CD4-positive, alpha-beta T cell (primary cell): ENCODE results near the gene USP25. TPM values are rescaled to one million over a fixed set of nuclear protein-coding genes. Genes with fewer than 3 reads are reported as not detected.

Source experiments
- ATAC-seq: fragments of 200-7000 bp; cut with Tn5 transposase; one replicate; pipeline ENCODE4 v1.10.0; 2022; ENCODE audit warnings: mild to moderate bottlenecking; ENCODE audit not compliant: poor library complexity
- CTCF ChIA-PET: fragments of 350-600 bp; sonication (Branson Sonifier 250); formaldehyde crosslinking; loops from one replicate; lab custom pipeline; 2021; ENCODE audit warnings: antibody characterized with exemption, inconsistent platforms; lab: Charles Lee
- POLR2A ChIA-PET: fragments of 350-600 bp; sonication (Branson Sonifier 250); formaldehyde crosslinking; loops from one replicate; lab custom pipeline; 2021; ENCODE audit warnings: antibody characterized with exemption, inconsistent platforms; lab: Charles Lee
- DNase-seq, 14 experiments: peaks; one replicate each; pipeline ENCODE4 v3.0.0-alpha.2; 2013 to 2020; ENCODE audit warnings: mixed read lengths in 2 of 14
- H3K27ac ChIP-seq, 2 donors: one replicate each; pipeline versions ENCODE4 v1.5.1 to v1.7.0; 2013; ENCODE audit warnings: low read length in 2 of 2, low read depth in 1 of 2, mild to moderate bottlenecking in 1 of 2
- H3K27me3 ChIP-seq, 2 experiments: 1 replicate in 1 of 2; 2 replicates in 1 of 2; pipeline versions ENCODE4 v1.6.1 to v1.7.0; 2013; ENCODE audit warnings: low read length in 2 of 2, control low read depth in 1 of 2, mild to moderate bottlenecking in 1 of 2, moderate library complexity in 1 of 2; ENCODE audit not compliant: insufficient read depth in 2 of 2, control insufficient read depth in 1 of 2
- H3K36me3 ChIP-seq: one replicate; pipeline ENCODE4 v1.6.1; 2013; ENCODE audit warnings: low read length, control low read depth; ENCODE audit not compliant: insufficient read depth
- H3K4me1 ChIP-seq: one replicate; pipeline ENCODE4 v1.6.1; 2013; ENCODE audit warnings: low read length, control low read depth; ENCODE audit not compliant: insufficient read depth
- H3K4me3 ChIP-seq: one replicate; pipeline ENCODE4 v1.5.1; 2013; ENCODE audit warnings: mild to moderate bottlenecking, low read length, moderate library complexity
- H3K9me3 ChIP-seq, 2 experiments: 1 replicate in 1 of 2; 2 replicates in 1 of 2; pipeline versions ENCODE4 v1.6.1 to v1.7.0; 2013; ENCODE audit warnings: low read length in 2 of 2, mild to moderate bottlenecking in 2 of 2, control low read depth in 1 of 2, moderate library complexity in 1 of 2; ENCODE audit not compliant: control insufficient read depth in 1 of 2, insufficient read depth in 1 of 2
- H3K27ac Mint-ChIP-seq: one replicate; pipeline ENCODE4 v1.8.0; 2020; ENCODE audit warnings: mixed read lengths
- H3K27me3 Mint-ChIP-seq: one replicate; pipeline ENCODE4 v1.8.0; 2021; ENCODE audit warnings: mixed read lengths
- H3K36me3 Mint-ChIP-seq: one replicate; pipeline ENCODE4 v1.8.0; 2021; ENCODE audit warnings: low read depth, mixed read lengths
- H3K4me1 Mint-ChIP-seq: one replicate; pipeline ENCODE4 v1.8.0; 2021; ENCODE audit warnings: low read depth, mixed read lengths
- H3K4me3 Mint-ChIP-seq: one replicate; pipeline ENCODE4 v1.8.0; 2020; ENCODE audit warnings: mild to moderate bottlenecking, mixed read lengths
- H3K9me3 Mint-ChIP-seq: one replicate; pipeline ENCODE4 v1.8.0; 2020; ENCODE audit warnings: mixed read lengths
- CTCF ChIP-seq: fragments of 200-600 bp; IDR thresholded peaks from one replicate; pipeline ENCODE4 v1.8.0; 2022; ENCODE audit warnings: antibody characterized with exemption, mild to moderate bottlenecking
- intact Hi-C, 2 experiments: fragments of 100-400 bp; cut with DNase I in 1 of 2; cut with micrococcal nuclease in 1 of 2; formaldehyde crosslinking; loops; one replicate each; pipeline versions ENCODE4 v1.15.1 to v1.9.0; 2023 to 2025; cut with DNase I, micrococcal nuclease
- total RNA-seq, 174 experiments: library from RNA in 2 of 174; stranded (reverse) in 2 of 174; gene quantifications; one replicate each; pipeline ENCODE4 v1.2.3 and lab custom pipeline; 2021 to 2026

The USP25 gene
- total RNA-seq, 2 experiments from 2014 or later, result 45.0 to 49.2 TPM

GRCh38 chr21:15895142-15896106 lies 165.6 kb downstream of the USP25 start:
- H3K4me3 Mint-ChIP-seq, result no peak overlapping the region
- ChIA-PET CTCF (no interaction called here), POLR2A (no interaction called here)
- H3K27me3 ChIP-seq, result no peaks in the 10 kb centered on the region
- H3K9me3 Mint-ChIP-seq, result peaks cover 8% of the 10 kb centered on the region
- H3K4me3 ChIP-seq, result no peak overlapping the region
- intact Hi-C loops, result no loop called here
- H3K9me3 ChIP-seq, result peaks cover 0 to 8% of the 10 kb centered on the region in 2 experiments
- ATAC-seq (no peak), DNase-seq (no peak)
- H3K4me1 Mint-ChIP-seq, result no peaks in the 10 kb centered on the region
- H3K36me3 Mint-ChIP-seq, result no peaks in the 10 kb centered on the region
- H3K27me3 Mint-ChIP-seq, result peaks cover 10% of the 10 kb centered on the region
- H3K27ac ChIP-seq, result no peak overlapping the region
- no peaks in the 10 kb centered on the region for H3K4me1 ChIP-seq
- no peak overlapping the region for H3K27ac Mint-ChIP-seq
- no peak for TF ChIP-seq CTCF
- H3K36me3 ChIP-seq, result no peaks in the 10 kb centered on the region

GRCh38 chr21:15896501-15896900 lies 166.7 kb downstream of the USP25 start:
- H3K27me3 ChIP-seq, result no peaks in the 10 kb centered on the region
- Mint-ChIP-seq H3K27me3 (peaks cover 10% of the 10 kb centered on the region), H3K4me1 (no peaks in the 10 kb centered on the region), H3K36me3 (no peaks in the 10 kb centered on the region), H3K9me3 (peaks cover 11% of the 10 kb centered on the region), H3K27ac (no peak overlapping the region), H3K4me3 (no peak overlapping the region)
- ChIA-PET POLR2A (no interaction called here), CTCF (no interaction called here)
- intact Hi-C loops, result no loop called here
- TF ChIP-seq CTCF, result no peak
- ATAC-seq, result no peak
- no peaks in the 10 kb centered on the region for H3K4me1 ChIP-seq
- H3K36me3 ChIP-seq, result no peaks in the 10 kb centered on the region
- H3K27ac ChIP-seq, result no peak overlapping the region
- no peak overlapping the region for H3K4me3 ChIP-seq
- no peak for DNase-seq
- H3K9me3 ChIP-seq, result peaks cover 0 to 18% of the 10 kb centered on the region in 2 experiments

- no peaks in the 10 kb centered on the region for H3K27me3 ChIP-seq
- intact Hi-C loops, result no loop called here
- Mint-ChIP-seq H3K9me3 (peaks cover 32% of the 10 kb centered on the region), H3K4me1 (no peaks in the 10 kb centered on the region), H3K27me3 (no peaks in the 10 kb centered on the region), H3K4me3 (no peak overlapping the region), H3K27ac (no peak overlapping the region), H3K36me3 (no peaks in the 10 kb centered on the region)
- H3K4me3 ChIP-seq, result no peak overlapping the region
- no peaks in the 10 kb centered on the region for H3K36me3 ChIP-seq
- no peak overlapping the region for H3K27ac ChIP-seq
- DNase-seq (no peak), ATAC-seq (no peak)
- POLR2A ChIA-PET, result no interaction called here
- no peak for TF ChIP-seq CTCF
- CTCF ChIA-PET, result no interaction called here
- H3K4me1 ChIP-seq, result no peaks in the 10 kb centered on the region
- peaks cover 16 to 20% of the 10 kb centered on the region in 2 experiments for H3K9me3 ChIP-seq
Observed at GRCh38 chr21:15904389-15904788, 174.6 kb downstream of the USP25 start.
